Measurements from ENCODE around the gene RELB.

Gene RELB

DNA sequence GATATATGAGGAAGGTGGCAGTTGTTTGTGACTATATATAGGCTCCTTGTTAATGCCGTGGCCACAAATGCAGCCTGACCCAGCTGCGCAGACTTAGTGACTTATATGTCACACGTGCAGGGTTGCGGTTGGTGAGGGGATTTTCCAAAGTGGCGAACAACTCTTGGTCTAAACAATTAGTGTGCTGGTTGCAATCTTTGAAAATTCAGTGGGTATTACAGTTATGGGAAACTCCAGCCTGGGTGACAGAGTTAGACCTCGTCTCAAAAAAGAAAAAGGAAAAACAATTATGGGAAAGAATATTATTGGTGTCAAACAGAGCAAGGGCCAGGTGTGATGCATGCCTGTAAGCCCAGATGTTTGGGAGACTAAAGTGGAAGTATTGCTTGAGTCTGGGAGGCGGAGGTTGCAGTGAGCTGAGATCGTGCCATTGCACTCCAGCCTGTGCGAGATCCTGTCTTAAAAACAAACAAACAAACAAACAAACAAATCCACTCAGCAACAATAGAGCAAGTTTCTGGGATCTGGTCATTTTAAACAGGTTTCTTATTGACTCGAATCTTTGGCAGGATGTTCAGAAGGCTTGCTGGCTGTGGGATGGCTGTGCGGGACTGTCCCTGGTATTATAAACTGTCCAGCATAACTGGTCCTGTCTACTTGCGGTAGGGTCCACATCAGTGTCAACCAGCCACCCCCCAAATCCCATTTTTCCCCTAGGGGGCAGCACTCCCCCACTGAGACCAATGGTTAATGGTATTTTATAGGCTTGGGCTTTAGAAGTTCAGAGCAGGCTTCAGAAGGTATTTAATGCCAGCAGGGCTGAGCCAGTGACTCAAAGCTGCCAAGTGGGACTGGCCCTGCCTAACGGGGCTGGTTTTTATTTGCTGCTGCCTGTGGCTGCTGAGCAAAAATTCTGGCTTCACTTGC lies 15.4 kb downstream of the RELB start:
- WGBS (ENCODE audit: insufficient coverage) = 87% methylated on average over 11 of the region's 13 CpGs
- CTCF ChIA-PET = interaction anchor here (1.2 to 2.4 kb wide), 3 partner anchors 14 to 42 kb away, joined by 3 to 10 read pairs (median 3); no protein-coding TSS in a partner anchor
- POLR2A ChIA-PET = interaction anchor here (0.5 to 1.0 kb wide), 4 partner anchors 13 to 102 kb away, joined by 3 to 5 read pairs (median 3); no protein-coding TSS in a partner anchor

GRCh38 chr19:45019187-45019586 lies 17.9 kb downstream of the RELB start:
- Histone ChIP-seq H3K27me3 (replicated peaks in 2 of 5; ENCODE audit: control insufficient read depth in 4 of 5, insufficient read depth in 5 of 5, low read length in 4 of 5) (no peaks in the 10 kb centered on the region), H3K4me1 (ENCODE audit: control extremely low read depth in 1 of 4, control insufficient read depth in 4 of 4, insufficient read depth in 4 of 4, low read length in 3 of 4) (no peaks in the 10 kb centered on the region), H3K9me3 (ENCODE audit: control extremely low read depth in 1 of 5, control insufficient read depth in 4 of 5, insufficient read depth in 2 of 5, low read depth in 1 of 5, low read length in 4 of 5) (no peaks in the 10 kb centered on the region), H3K36me3 (ENCODE audit: control insufficient read depth in 4 of 4, insufficient read depth in 4 of 4, low read length in 3 of 4) (peaks cover 0 to 14% (median 8%) of the 10 kb centered on the region in 4 experiments), H3K4me3 (ENCODE audit: control insufficient read depth in 1 of 7, extremely low read depth in 1 of 7, insufficient read depth in 4 of 7, low read depth in 2 of 7, low read length in 6 of 7) (no peak overlapping the region), H3K27ac (ENCODE audit: insufficient read depth in 1 of 2, low read depth in 1 of 2, low read length in 2 of 2, poor library complexity in 1 of 2, severe bottlenecking in 2 of 2) (no peak overlapping the region)
- CTCF ChIA-PET = interaction anchor here (1.0 to 2.8 kb wide), 5 partner anchors 10 to 41 kb away, joined by 3 to 8 read pairs (median 4); no protein-coding TSS in a partner anchor
- 96% methylated on average over 2 of the region's 2 CpGs for WGBS (ENCODE audit: insufficient coverage)
- no peak for DNase-seq
- POLR2A ChIA-PET = interaction anchor here (0.6 to 1.6 kb wide), 3 partner anchors 18 to 28 kb away, joined by 3 read pairs; partner anchors contain the start of gene RELB

More for the DNA sequence above, 15.4 kb downstream of the RELB start:
- Histone ChIP-seq H3K27me3 (replicated peaks in 2 of 5; ENCODE audit: control insufficient read depth in 4 of 5, insufficient read depth in 5 of 5, low read length in 4 of 5) (no peaks in the 10 kb centered on the region), H3K36me3 (ENCODE audit: control insufficient read depth in 4 of 4, insufficient read depth in 4 of 4, low read length in 3 of 4) (peaks cover 0 to 25% (median 12%) of the 10 kb centered on the region in 4 experiments), H3K4me3 (ENCODE audit: control insufficient read depth in 1 of 7, extremely low read depth in 1 of 7, insufficient read depth in 4 of 7, low read depth in 2 of 7, low read length in 6 of 7) (no peak overlapping the region), H3K27ac (ENCODE audit: insufficient read depth in 1 of 2, low read depth in 1 of 2, low read length in 2 of 2, poor library complexity in 1 of 2, severe bottlenecking in 2 of 2) (peak overlapping the region in 1 of 2 experiments; percentile 34), H3K4me1 (ENCODE audit: control extremely low read depth in 1 of 4, control insufficient read depth in 4 of 4, insufficient read depth in 4 of 4, low read length in 3 of 4) (no peaks in the 10 kb centered on the region), H3K9me3 (ENCODE audit: control extremely low read depth in 1 of 5, control insufficient read depth in 4 of 5, insufficient read depth in 2 of 5, low read depth in 1 of 5, low read length in 4 of 5) (no peaks in the 10 kb centered on the region)
- peak; percentile 67 to 82 (median 79) for DNase-seq

GRCh38 chr19:45020071-45020470 lies 18.8 kb downstream of the RELB start:
- no peak for DNase-seq
- Histone ChIP-seq H3K4me1 (ENCODE audit: control extremely low read depth in 1 of 4, control insufficient read depth in 4 of 4, insufficient read depth in 4 of 4, low read length in 3 of 4) (no peaks in the 10 kb centered on the region), H3K9me3 (ENCODE audit: control extremely low read depth in 1 of 5, control insufficient read depth in 4 of 5, insufficient read depth in 2 of 5, low read depth in 1 of 5, low read length in 4 of 5) (no peaks in the 10 kb centered on the region), H3K27me3 (replicated peaks in 2 of 5; ENCODE audit: control insufficient read depth in 4 of 5, insufficient read depth in 5 of 5, low read length in 4 of 5) (no peaks in the 10 kb centered on the region), H3K36me3 (ENCODE audit: control insufficient read depth in 4 of 4, insufficient read depth in 4 of 4, low read length in 3 of 4) (peaks cover 0 to 12% (median 6%) of the 10 kb centered on the region in 4 experiments), H3K27ac (ENCODE audit: insufficient read depth in 1 of 2, low read depth in 1 of 2, low read length in 2 of 2, poor library complexity in 1 of 2, severe bottlenecking in 2 of 2) (no peak overlapping the region), H3K4me3 (ENCODE audit: control insufficient read depth in 1 of 7, extremely low read depth in 1 of 7, insufficient read depth in 4 of 7, low read depth in 2 of 7, low read length in 6 of 7) (no peak overlapping the region)
- WGBS (ENCODE audit: insufficient coverage) = 97% methylated on average over 3 of the region's 3 CpGs
- ChIA-PET POLR2A (interaction anchor here (0.6 to 1.0 kb wide), 3 partner anchors 8 to 19 kb away, joined by 3 to 6 read pairs (median 4); partner anchors contain the start of gene CLASRP), CTCF (interaction anchor here (1.0 to 2.8 kb wide), 4 partner anchors 9 to 111 kb away, joined by 3 to 8 read pairs (median 5); no protein-coding TSS in a partner anchor)

DNA sequence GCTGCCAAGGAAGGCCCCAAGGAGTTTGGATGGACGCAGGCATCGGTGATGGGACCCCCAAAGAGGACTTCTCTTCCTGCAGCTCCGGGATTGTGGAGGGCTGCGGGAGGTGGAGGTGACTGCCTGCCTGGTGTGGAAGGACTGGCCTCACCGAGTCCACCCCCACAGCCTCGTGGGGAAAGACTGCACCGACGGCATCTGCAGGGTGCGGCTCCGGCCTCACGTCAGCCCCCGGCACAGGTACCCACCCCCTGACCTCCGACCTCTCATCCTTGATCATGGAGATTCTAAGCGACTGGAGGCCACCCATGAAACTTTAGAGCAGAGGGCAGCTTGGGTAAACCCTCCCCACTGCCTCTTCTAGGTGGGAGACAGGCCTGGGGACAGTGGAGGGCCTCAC lies 20.7 kb downstream of the RELB start:
- H3K4me3 ChIP-seq (ENCODE audit: control insufficient read depth in 1 of 7, extremely low read depth in 1 of 7, insufficient read depth in 4 of 7, low read depth in 2 of 7, low read length in 6 of 7) = no peak overlapping the region
- H3K27me3 ChIP-seq (replicated peaks in 2 of 5; ENCODE audit: control insufficient read depth in 4 of 5, insufficient read depth in 5 of 5, low read length in 4 of 5) = no peaks in the 10 kb centered on the region
- H3K27ac ChIP-seq (ENCODE audit: insufficient read depth in 1 of 2, low read depth in 1 of 2, low read length in 2 of 2, poor library complexity in 1 of 2, severe bottlenecking in 2 of 2) = no peak overlapping the region
- CTCF ChIA-PET = interaction anchor here (0.6 to 1.7 kb wide), 3 partner anchors 14 to 32 kb away, joined by 3 to 5 read pairs (median 4); partner anchors contain the start of gene CLASRP
- H3K4me1 ChIP-seq (ENCODE audit: control extremely low read depth in 1 of 4, control insufficient read depth in 4 of 4, insufficient read depth in 4 of 4, low read length in 3 of 4) = no peaks in the 10 kb centered on the region
- 96% methylated on average over 13 of the region's 14 CpGs for WGBS (ENCODE audit: insufficient coverage)
- no peak for DNase-seq
- peaks cover 0 to 12% (median 8%) of the 10 kb centered on the region in 4 experiments for H3K36me3 ChIP-seq (ENCODE audit: control insufficient read depth in 4 of 4, insufficient read depth in 4 of 4, low read length in 3 of 4)
- no peaks in the 10 kb centered on the region for H3K9me3 ChIP-seq (ENCODE audit: control extremely low read depth in 1 of 5, control insufficient read depth in 4 of 5, insufficient read depth in 2 of 5, low read depth in 1 of 5, low read length in 4 of 5)
- POLR2A ChIA-PET = interaction anchor here (0.6 to 0.9 kb wide), 2 partner anchors 17 to 182 kb away, joined by 3 to 4 read pairs; partner anchors contain the start of gene CLASRP

DNA sequence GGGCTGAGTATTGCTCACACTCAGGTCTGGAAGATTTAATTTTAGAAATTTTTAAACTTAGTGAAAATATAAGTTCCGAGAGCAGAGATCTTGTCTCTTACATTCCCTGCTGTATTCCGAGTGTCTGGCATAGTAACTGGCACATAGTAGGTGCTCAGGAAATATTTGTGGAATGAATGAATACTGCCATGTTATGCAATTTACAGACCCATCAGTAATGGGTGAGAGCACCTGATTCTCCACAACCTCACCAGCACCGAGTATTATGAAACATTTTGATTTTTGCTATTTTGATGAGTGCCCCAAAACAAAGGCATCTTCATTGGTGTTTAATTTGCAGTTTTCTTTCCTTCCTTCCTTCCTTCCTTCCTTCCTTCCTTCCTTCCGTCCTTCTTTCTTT lies 21.8 kb downstream of the RELB start:
- Histone ChIP-seq H3K4me1 (ENCODE audit: control extremely low read depth in 1 of 4, control insufficient read depth in 4 of 4, insufficient read depth in 4 of 4, low read length in 3 of 4) (no peaks in the 10 kb centered on the region), H3K9me3 (ENCODE audit: control extremely low read depth in 1 of 5, control insufficient read depth in 4 of 5, insufficient read depth in 2 of 5, low read depth in 1 of 5, low read length in 4 of 5) (no peaks in the 10 kb centered on the region), H3K27ac (ENCODE audit: insufficient read depth in 1 of 2, low read depth in 1 of 2, low read length in 2 of 2, poor library complexity in 1 of 2, severe bottlenecking in 2 of 2) (no peak overlapping the region), H3K4me3 (ENCODE audit: control insufficient read depth in 1 of 7, extremely low read depth in 1 of 7, insufficient read depth in 4 of 7, low read depth in 2 of 7, low read length in 6 of 7) (no peak overlapping the region), H3K36me3 (ENCODE audit: control insufficient read depth in 4 of 4, insufficient read depth in 4 of 4, low read length in 3 of 4) (peaks cover 0 to 17% (median 9%) of the 10 kb centered on the region in 4 experiments), H3K27me3 (replicated peaks in 2 of 5; ENCODE audit: control insufficient read depth in 4 of 5, insufficient read depth in 5 of 5, low read length in 4 of 5) (no peaks in the 10 kb centered on the region)
- ChIA-PET POLR2A (no interaction called here), CTCF (interaction anchor here (1.7 kb wide), 1 partner anchor 16 kb away, joined by 5 read pairs; the partner anchor contains the start of gene CLASRP)
- no peak for DNase-seq
- WGBS (ENCODE audit: insufficient coverage) = 91% methylated on average over 4 of the region's 4 CpGs

DNA sequence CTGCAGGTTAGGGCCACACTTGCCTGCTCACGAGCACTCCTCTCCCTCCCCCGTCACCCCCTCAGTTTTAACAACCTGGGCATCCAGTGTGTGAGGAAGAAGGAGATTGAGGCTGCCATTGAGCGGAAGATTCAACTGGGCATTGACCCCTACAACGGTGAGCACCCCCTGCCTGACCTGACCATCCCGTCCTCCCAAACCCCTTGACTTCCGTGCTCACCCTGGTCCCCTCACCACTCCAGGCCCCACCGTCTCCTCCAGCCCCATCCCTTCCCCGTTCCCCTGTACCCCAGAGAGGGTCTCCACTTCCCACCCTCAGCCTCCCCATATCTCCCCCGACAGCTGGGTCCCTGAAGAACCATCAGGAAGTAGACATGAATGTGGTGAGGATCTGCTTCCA lies 24.0 kb downstream of the RELB start:
- Histone ChIP-seq H3K9me3 (ENCODE audit: control extremely low read depth in 1 of 5, control insufficient read depth in 4 of 5, insufficient read depth in 2 of 5, low read depth in 1 of 5, low read length in 4 of 5) (no peaks in the 10 kb centered on the region), H3K4me3 (ENCODE audit: control insufficient read depth in 1 of 7, extremely low read depth in 1 of 7, insufficient read depth in 4 of 7, low read depth in 2 of 7, low read length in 6 of 7) (no peak overlapping the region), H3K4me1 (ENCODE audit: control extremely low read depth in 1 of 4, control insufficient read depth in 4 of 4, insufficient read depth in 4 of 4, low read length in 3 of 4) (no peaks in the 10 kb centered on the region), H3K27me3 (replicated peaks in 2 of 5; ENCODE audit: control insufficient read depth in 4 of 5, insufficient read depth in 5 of 5, low read length in 4 of 5) (no peaks in the 10 kb centered on the region), H3K27ac (ENCODE audit: insufficient read depth in 1 of 2, low read depth in 1 of 2, low read length in 2 of 2, poor library complexity in 1 of 2, severe bottlenecking in 2 of 2) (no peak overlapping the region), H3K36me3 (ENCODE audit: control insufficient read depth in 4 of 4, insufficient read depth in 4 of 4, low read length in 3 of 4) (peaks cover 9 to 30% (median 12%) of the 10 kb centered on the region in 4 experiments)
- ChIA-PET CTCF (no interaction called here), POLR2A (no interaction called here)
- WGBS (ENCODE audit: insufficient coverage) = 93% methylated on average over 3 of the region's 9 CpGs
- DNase-seq = no peak

Measured in common myeloid progenitor, CD34-positive (primary cell).